Right kidney (tissue), 1 donor: ENCODE measurements around the gene SMYD3.

Experiments used
- DNase-seq: peaks from one replicate; pipeline ENCODE4 v3.0.0-alpha.2; 2016

SMYD3 gene

DNA sequence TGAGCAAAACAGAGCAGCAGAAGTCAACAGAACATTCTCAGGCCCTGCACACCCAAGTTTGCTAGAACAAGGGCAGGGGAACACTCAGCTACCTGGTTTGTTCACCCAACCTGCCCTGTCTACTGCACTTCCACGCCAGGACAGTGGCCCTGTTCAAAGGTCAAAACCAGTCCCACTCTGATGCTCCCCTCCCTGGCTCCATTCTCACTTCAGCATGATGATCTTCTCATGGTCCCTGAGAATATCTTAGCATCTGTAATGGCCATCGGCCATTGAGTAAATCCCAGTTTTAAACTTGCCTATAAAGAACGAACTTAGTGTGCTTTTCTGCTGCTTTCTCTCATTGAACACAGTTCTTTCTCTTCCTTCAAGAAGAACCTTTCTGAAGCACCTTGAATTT is 293.6 kb downstream of the SMYD3 start:
- DNase-seq, result no peak

GRCh38 chr1:246213036-246213435 is 294.0 kb downstream of the SMYD3 start:
- DNase-seq, result no peak

DNA sequence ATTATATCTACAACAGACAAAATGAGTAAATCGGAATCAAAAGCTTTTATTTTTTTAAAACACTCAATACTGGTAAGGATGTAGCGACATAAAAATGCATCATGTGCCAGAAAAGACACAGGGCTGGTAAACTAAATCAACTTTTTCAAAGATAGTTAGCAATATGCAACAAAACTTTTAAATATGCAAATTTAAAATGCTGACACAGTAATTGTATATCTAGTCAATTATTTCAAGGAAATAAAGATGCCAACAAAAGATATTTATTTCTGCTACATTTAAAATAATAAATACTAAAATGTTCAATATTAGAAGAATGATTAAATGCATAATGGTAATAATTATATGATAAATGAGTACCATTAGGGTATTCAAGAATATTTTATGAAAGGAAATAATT is 295.1 kb downstream of the SMYD3 start:
- no peak for DNase-seq

GRCh38 chr1:246210756-246211155 is 296.3 kb downstream of the SMYD3 start:
- no peak for DNase-seq

- no peak for DNase-seq
Measured at GRCh38 chr1:246208105-246208504, 299.0 kb downstream of the SMYD3 start.

GRCh38 chr1:246203180-246203579 is 303.9 kb downstream of the SMYD3 start:
- no peak for DNase-seq

DNA sequence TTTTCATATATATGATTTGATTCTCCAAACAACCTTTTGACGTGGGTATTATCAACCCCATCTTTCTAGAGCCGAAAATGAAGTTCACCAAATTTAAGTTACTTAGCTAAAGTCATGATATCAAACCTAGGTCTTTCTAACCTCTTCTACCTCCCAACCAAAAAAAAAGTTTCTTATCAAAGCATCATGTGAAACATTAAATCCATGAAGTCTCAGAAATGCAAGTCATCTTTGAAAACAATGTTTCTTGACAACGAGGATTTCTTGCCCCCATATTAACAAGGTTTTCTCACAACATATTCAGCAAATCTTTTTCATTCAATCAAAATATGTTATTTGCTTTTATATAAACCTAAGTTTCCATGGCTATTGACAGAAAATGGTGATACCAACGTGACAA is 306.3 kb downstream of the SMYD3 start:
- DNase-seq, result no peak

DNA sequence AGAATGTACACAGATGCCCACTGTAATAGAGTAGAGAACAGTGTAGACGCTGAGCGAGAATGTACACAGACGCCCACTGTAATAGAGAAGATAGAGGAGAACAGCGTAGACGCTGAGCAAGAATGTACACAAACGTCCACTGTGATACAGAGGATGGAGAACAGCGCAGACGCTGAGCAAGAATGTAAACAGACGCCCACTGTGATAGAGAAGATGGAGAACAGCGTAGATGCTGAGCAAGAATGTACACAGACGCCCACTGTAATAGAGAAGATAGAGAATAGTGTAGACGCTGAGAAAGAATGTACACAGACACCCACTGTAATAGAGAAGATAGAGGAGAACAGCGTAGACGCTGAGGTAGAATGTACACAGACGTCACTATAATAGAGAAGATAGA is 306.9 kb downstream of the SMYD3 start:
- DNase-seq, result no peak

- DNase-seq, result no peak
Measured at GRCh38 chr1:246199086-246199645, 307.9 kb downstream of the SMYD3 start.

GRCh38 chr1:246198115-246198816 is 308.8 kb downstream of the SMYD3 start:
- no peak for DNase-seq

GRCh38 chr1:246197076-246197475 is 310.0 kb downstream of the SMYD3 start:
- DNase-seq, result no peak

GRCh38 chr1:246195296-246195695 is 311.8 kb downstream of the SMYD3 start:
- DNase-seq, result no peak

DNA sequence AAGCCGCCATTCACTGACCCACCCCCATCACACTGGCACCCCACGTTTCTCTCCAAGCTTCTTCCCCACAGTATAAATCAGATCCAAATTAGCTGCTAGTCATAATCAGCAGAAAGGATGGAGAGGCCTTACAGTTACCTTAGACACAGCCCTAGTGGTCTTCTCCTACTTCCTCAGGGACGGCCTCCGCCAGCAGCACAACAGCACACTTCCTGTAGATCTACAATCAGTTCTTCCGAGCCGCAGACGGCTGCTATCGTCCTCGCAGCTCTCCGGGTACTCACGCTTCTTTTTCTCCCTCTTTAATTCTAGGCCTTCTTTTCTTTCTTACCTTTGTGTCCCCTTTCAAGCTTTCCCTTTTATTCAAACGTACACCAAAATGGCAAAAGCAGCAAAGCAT is 313.5 kb downstream of the SMYD3 start:
- no peak for DNase-seq

- DNase-seq, result no peak
Measured at GRCh38 chr1:246189126-246189525, 318.0 kb downstream of the SMYD3 start.

DNA sequence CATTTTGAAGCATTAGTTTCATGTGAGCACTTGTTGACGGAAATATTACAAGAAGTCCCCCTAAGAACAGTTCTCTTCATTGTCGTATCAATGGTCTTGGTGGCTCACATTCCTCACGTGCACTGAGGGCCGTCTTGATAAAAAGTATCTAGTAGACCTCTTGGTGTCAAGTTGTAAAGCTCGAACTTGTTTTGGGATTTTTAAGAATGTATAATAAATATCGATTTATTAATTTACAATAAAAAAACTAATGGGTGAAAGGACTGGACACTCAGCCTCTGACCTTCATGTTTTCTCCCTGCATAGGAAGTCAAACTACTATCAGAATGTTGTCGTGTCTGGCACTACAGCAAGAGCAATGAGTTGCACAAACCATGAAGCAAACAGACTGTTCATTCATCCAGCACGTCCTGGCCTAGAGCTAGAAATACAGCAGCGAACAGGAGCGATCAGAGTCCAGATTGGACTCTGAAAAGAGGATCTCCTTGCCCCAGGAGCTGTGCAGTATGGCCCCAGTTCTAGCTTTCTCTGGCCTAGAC is 319.2 kb downstream of the SMYD3 start:
- no peak for DNase-seq

DNA sequence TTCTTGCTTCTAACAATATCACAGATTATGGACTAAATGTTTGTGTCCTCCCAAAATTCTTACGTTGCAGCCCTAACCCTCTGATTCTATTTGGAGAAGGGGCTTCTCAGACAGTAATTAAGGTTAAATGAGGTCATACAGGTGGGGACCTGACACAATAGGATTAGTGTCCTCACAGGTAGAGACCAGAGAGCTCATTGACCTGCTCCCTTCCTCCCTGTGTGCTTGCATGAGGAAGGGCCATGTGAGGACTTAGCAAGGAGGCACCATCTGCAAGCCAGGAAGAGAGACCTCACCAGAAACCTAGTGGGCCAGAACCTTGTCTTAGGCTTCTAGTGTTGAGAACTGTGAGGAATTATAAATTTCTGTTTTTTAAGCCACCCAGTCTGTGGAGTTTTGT is 322.6 kb downstream of the SMYD3 start:
- DNase-seq, result no peak

DNA sequence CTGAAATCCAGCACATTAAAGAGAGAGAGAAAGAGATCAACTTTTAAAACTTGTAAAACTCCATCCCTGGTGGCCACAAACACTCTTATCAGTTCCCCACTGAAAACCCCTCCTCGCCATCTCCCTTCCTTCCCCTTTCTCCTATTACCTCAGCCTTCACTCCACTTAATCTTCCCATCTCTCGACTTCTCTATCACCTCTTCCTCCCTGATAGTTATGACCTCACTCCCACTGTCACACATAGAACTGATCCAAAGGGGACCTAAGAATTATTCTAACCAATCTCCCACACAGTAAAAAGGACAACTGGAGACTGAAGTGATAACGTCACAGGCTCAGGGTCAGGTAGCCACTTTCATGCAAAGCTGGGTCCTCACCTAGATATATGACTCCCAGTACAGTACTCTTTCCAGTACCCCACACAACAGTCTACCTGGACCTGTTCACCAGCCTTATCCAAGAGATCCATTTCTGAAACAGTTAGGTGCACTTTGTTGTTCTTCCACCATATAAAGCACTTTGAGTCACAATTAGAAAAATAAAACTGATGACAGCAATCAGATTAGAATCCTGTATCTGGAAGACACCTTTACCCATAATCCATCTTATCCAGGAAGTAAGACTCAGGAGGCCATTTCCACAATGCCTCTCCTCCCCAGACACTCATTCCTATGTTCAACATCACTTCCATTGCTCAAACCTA is 324.8 kb downstream of the SMYD3 start:
- DNase-seq, result no peak

DNA sequence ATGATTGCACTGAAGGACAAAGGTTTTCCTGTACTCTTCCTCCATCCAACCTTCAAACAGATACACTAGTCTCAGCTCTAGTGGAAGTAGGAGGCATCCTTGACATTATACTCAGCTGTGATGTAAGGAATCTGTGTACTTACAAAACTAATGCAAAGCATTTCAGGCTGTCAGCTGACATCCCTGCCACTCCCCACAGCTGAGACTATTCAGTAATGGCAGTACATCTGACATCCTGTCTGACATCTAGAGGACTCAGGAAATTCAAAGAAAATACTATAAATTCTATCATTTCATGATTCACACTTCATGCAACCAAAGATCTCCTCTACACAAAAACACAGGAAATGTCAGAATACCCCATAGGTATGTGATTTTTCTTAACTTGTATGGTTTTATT is 325.8 kb downstream of the SMYD3 start:
- DNase-seq, result no peak

GRCh38 chr1:246179401-246179800 is 327.7 kb downstream of the SMYD3 start:
- no peak for DNase-seq

GRCh38 chr1:246178717-246179311 is 328.3 kb downstream of the SMYD3 start:
- no peak for DNase-seq

GRCh38 chr1:246176126-246177024 is 330.7 kb downstream of the SMYD3 start:
- no peak for DNase-seq
